ENCODE measurements around the gene SNX19. TPM values are rescaled to one million over a fixed set of nuclear protein-coding genes. Genes with fewer than 3 reads are reported as not detected.

The SNX19 gene
- total and polyA plus RNA-seq, 2 experiments from 2014 or later: 5.2 to 30.0 TPM

GRCh38 chr11:130832566-130833425, 83.5 kb downstream of the SNX19 start:
- H2AFZ ChIP-seq: no peak overlapping the region
- H3K4me2 ChIP-seq: no peak overlapping the region
- H3K4me3 Mint-ChIP-seq: no peak overlapping the region
- ATAC-seq (no peak), DNase-seq (ENCODE audit: low spot score) (no peak)
- H3K36me3 ChIP-seq (ENCODE audit: insufficient read depth): no peaks in the 10 kb centered on the region
- TF ChIP-seq ZNF462 (CRISPR knock-in tag; IDR thresholded peaks at IDR 0.05) (no peak), ZNF331 (CRISPR knock-in tag; IDR thresholded peaks at IDR 0.05; ENCODE audit: low read depth) (no peak), POLR2AphosphoS5 (IDR thresholded peaks at IDR 0.05; ENCODE audit: low read depth) (no peak), STAT1 (IDR thresholded peaks at IDR 0.05; ENCODE audit: unreplicated experiment) (no peak), EZH2phosphoT487 (IDR thresholded peaks at IDR 0.05; ENCODE audit: unreplicated experiment) (no peak)
- TF ChIP-seq, protein P1, sequence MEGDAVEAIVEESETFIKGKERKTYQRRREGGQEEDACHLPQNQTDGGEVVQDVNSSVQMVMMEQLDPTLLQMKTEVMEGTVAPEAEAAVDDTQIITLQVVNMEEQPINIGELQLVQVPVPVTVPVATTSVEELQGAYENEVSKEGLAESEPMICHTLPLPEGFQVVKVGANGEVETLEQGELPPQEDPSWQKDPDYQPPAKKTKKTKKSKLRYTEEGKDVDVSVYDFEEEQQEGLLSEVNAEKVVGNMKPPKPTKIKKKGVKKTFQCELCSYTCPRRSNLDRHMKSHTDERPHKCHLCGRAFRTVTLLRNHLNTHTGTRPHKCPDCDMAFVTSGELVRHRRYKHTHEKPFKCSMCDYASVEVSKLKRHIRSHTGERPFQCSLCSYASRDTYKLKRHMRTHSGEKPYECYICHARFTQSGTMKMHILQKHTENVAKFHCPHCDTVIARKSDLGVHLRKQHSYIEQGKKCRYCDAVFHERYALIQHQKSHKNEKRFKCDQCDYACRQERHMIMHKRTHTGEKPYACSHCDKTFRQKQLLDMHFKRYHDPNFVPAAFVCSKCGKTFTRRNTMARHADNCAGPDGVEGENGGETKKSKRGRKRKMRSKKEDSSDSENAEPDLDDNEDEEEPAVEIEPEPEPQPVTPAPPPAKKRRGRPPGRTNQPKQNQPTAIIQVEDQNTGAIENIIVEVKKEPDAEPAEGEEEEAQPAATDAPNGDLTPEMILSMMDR (conservative IDR thresholded peaks at IDR 0.05; ENCODE audit: low read depth in 2 of 2): no peak
- H3K4me3 ChIP-seq: no peak overlapping the region
- no peaks in the 10 kb centered on the region for H3K79me2 ChIP-seq (replicated peaks; ENCODE audit: insufficient read depth)
- H4K20me1 ChIP-seq (replicated peaks; ENCODE audit: insufficient read depth): no peaks in the 10 kb centered on the region
- no peak overlapping the region for H3K27ac Mint-ChIP-seq
- peaks cover 2% of the 10 kb centered on the region; the same call in 1 of the 3 replicates for H3K4me1 Mint-ChIP-seq
- no peaks in the 10 kb centered on the region for H3K27me3 ChIP-seq (ENCODE audit: insufficient read depth)
- H3K4me1 ChIP-seq (ENCODE audit: insufficient read depth): no peaks in the 10 kb centered on the region
- no peaks in the 10 kb centered on the region for H3F3A ChIP-seq (replicated peaks; ENCODE audit: low read depth)
- no peak overlapping the region for H3K27ac ChIP-seq (ENCODE audit: low read depth)
- no peaks in the 10 kb centered on the region for H3K9me3 Mint-ChIP-seq
- H3K36me3 Mint-ChIP-seq (ENCODE audit: low read depth): no peaks in the 10 kb centered on the region
- H3K27me3 Mint-ChIP-seq (ENCODE audit: insufficient read depth, low read depth, poor library complexity): no peaks in the 10 kb centered on the region
- H3K9me2 ChIP-seq (ENCODE audit: insufficient read depth): no peaks in the 10 kb centered on the region; the same call in 1 of the 2 replicates

All from GM23338 (cell line).